NCI-H128 (cell line): ENCODE measurements around the gene HFM1.

ENCODE experiments used
- DNase-seq: peaks from one replicate; lab custom pipeline; 2025; ENCODE audit not compliant: unreplicated experiment; lab: John Stamatoyannopoulos, UW

The HFM1 gene

GRCh38 chr1:91244737-91245136 lies 159.9 kb downstream of the HFM1 start:
- no peak for DNase-seq

GRCh38 chr1:91243171-91243570 lies 161.5 kb downstream of the HFM1 start:
- DNase-seq, result no peak

GRCh38 chr1:91234181-91234580 lies 170.5 kb downstream of the HFM1 start:
- DNase-seq, result no peak

DNA sequence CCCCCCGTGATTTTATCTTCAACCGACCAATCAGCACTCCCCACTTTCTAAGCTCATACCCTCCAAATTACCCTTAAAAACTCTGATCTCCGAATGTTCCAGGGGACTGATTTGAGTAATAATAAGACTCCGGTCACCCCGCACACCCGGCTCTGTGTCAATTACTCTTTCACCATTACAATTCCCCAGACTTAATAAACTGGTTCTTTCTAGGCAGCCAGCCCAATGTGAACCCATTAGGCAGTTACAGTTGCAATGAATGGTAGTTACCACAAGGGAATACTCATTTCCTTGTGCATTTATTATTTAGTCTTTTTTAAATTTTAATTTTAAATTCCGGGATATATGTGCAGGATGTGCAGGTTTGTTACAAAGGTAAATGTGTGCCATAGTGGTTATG lies 177.9 kb downstream of the HFM1 start:
- DNase-seq, result no peak

- DNase-seq, result no peak
These were observed 179.8 kb downstream of the HFM1 start for GRCh38 chr1:91224878-91225277.

- no peak for DNase-seq
These were observed 183.6 kb downstream of the HFM1 start for GRCh38 chr1:91221017-91221416.

- no peak for DNase-seq
These were observed 186.7 kb downstream of the HFM1 start for GRCh38 chr1:91217911-91218310.
